Activated CD4-positive, alpha-beta T cell treated with anti-CD3 and anti-CD28 coated beads, Interleukin-2, amount 50 U/mL, for 48 hours (primary cell): Measurements from ENCODE around the gene SPRED3.
"Not testable (repeated sequence)": the region's sequence is repeated elsewhere in the genome, so short reads cannot be mapped to it uniquely, and the experiment has no call there.

Experiments
- DNase-seq, 2 experiments: peaks; one replicate each; pipeline ENCODE4 v3.0.0-alpha.2; 2020

The SPRED3 gene

GRCh38 chr19:38388349-38389100, at the start of gene SPRED3:
SPRED3 (plus strand) TSS chr19:38388697; CDS start chr19:38390303, 1,606 bp downstream.
- no peak for DNase-seq

GRCh38 chr19:38339011-38339410, 49.5 kb upstream of the SPRED3 start:
- not testable (repeated sequence) for DNase-seq

GRCh38 chr19:38340927-38341326, 47.6 kb upstream of the SPRED3 start:
- DNase-seq: no peak

- no peak for DNase-seq
These were observed 41.7 kb upstream of the SPRED3 start for GRCh38 chr19:38346837-38347236.

- no peak for DNase-seq
These were observed 37.6 kb upstream of the SPRED3 start for GRCh38 chr19:38350883-38351282.

- no peak for DNase-seq
These were observed 36.6 kb upstream of the SPRED3 start for GRCh38 chr19:38351865-38352395.

- no peak for DNase-seq
These were observed 35.9 kb upstream of the SPRED3 start for GRCh38 chr19:38352611-38353010.

GRCh38 chr19:38355728-38356725, 32.5 kb upstream of the SPRED3 start:
- no peak for DNase-seq

- no peak for DNase-seq
These were observed 30.4 kb upstream of the SPRED3 start for GRCh38 chr19:38358071-38358470.

GRCh38 chr19:38359242-38360021, 29.1 kb upstream of the SPRED3 start:
- no peak for DNase-seq

GRCh38 chr19:38360351-38360750, 28.1 kb upstream of the SPRED3 start:
- DNase-seq: no peak

- no peak for DNase-seq
These were observed 27.5 kb upstream of the SPRED3 start for GRCh38 chr19:38360839-38361631.

- DNase-seq: peak; percentile 83 to 87
These were observed 26.8 kb upstream of the SPRED3 start for GRCh38 chr19:38361633-38362075.

- peak; percentile 97 for DNase-seq
These were observed 26.2 kb upstream of the SPRED3 start for GRCh38 chr19:38362076-38362945.

GRCh38 chr19:38362946-38363688, 25.4 kb upstream of the SPRED3 start:
- not testable (repeated sequence) for DNase-seq

GRCh38 chr19:38367041-38367440, 21.5 kb upstream of the SPRED3 start:
- DNase-seq: no peak

GRCh38 chr19:38369584-38369983, 18.9 kb upstream of the SPRED3 start:
- no peak for DNase-seq

GRCh38 chr19:38370299-38370698, 18.2 kb upstream of the SPRED3 start:
- DNase-seq: no peak

GRCh38 chr19:38371081-38371480, 17.4 kb upstream of the SPRED3 start:
- DNase-seq: no peak

- no peak for DNase-seq
These were observed 14.6 kb upstream of the SPRED3 start for GRCh38 chr19:38373907-38374331.
